GM13976 (cell line): ENCODE data around the gene OCA2.

Source experiments
- DNase-seq: peaks from one replicate; pipeline ENCODE4 v3.0.0; 2012; ENCODE audit warnings: low spot score
- CTCF ChIP-seq: IDR thresholded peaks from 2 replicates; pipeline ENCODE4 v1.5.1; 2012; ENCODE audit warnings: borderline replicate concordance, mild to moderate bottlenecking; ENCODE audit not compliant: insufficient read depth; ENCODE audit errors: extremely low read depth, missing control alignments, control extremely low read depth
- in situ Hi-C: fragments of 300-500 bp; cut with MboI; formaldehyde crosslinking; loops from one replicate; pipeline ENCODE4 v1.12.0; 2022; ENCODE audit warnings: low sequenced_read_pairs, mixed read lengths, inconsistent platforms; ENCODE audit not compliant: unreplicated experiment

The OCA2 gene

GRCh38 chr15:27993544-27993943 is 105.6 kb downstream of the OCA2 start:
- DNase-seq: no peak
- in situ Hi-C loops: no loop called here
- no peak for TF ChIP-seq CTCF

DNA sequence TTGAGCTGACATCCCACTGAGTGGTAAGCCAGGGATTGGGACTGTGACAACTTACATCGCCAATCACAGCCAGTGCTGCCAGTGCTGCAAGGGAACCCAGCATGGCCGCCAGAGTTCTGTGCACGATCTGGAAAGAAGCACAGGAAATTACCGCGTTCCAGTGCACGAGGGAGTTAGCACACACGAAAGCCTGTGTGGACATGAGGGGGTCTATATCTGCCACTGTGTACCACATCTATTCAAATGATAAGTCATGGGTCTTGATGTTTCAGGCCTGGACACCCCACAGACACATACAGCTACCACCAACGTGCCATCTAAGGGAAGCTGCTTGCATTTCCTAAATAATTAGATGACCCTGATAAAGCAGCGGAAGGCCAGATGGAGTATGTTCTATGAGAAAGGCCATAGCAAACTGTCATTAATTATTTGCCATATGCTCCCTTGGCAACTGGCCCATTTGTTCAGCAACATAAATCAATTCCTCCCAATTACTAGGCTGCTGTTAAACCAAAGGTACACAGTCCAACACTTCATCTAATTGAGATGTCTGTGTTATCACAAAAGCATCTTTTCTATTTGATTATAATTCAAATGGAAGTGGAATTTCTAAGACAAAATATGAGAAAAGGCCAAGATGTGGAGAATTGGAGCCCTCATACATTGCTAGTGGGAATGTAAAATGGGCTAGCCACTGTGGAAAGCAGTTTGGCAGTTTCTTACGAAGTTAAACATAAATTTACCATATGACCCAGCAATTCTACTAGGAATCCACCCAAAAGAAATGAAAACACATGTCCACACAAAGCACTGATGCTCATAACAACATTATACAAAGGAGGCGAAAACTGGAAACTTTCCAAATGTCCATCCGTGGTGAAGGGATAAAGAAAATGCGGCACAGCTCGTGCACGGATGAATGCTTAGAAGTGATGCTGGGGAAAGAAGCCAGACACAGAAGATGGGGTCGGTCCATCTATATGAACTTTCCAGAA is 108.3 kb downstream of the OCA2 start:
- TF ChIP-seq CTCF: no peak
- in situ Hi-C loops: no loop called here
- no peak for DNase-seq

GRCh38 chr15:27989838-27990237 is 109.3 kb downstream of the OCA2 start:
- in situ Hi-C loops: no loop called here
- DNase-seq: no peak
- TF ChIP-seq CTCF: no peak

GRCh38 chr15:27989427-27989826 is 109.7 kb downstream of the OCA2 start:
- no peak for DNase-seq
- no peak for TF ChIP-seq CTCF
- in situ Hi-C loops: no loop called here

- DNase-seq: no peak
- in situ Hi-C loops: no loop called here
- no peak for TF ChIP-seq CTCF
Observed at GRCh38 chr15:27985099-27985498, 114.0 kb downstream of the OCA2 start.

DNA sequence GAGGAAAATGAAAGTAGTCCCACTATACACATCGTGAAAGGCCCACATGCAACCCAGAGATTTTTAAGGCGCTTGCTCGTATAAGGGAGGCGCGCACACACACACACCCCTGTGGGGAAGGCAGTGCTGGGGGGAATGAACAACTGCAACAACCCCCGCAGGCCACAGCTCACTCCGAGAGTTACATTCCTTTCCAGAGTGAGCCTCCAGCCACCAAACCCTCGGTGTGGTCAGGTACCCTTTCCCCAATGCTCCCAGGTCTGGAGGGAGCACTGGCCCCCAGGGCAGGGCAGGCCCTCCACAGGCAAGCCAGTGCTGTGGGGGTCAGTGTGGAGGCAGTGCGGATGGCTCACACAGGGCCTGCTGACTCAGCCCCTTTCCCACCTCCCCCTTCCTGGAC is 115.6 kb downstream of the OCA2 start:
- TF ChIP-seq CTCF: no peak
- DNase-seq: no peak
- in situ Hi-C loops: no loop called here
